GM21576 (cell line): ENCODE results near the gene MEI1.

ENCODE experiments used
- ATAC-seq: cut with Tn5 transposase; IDR thresholded peaks from one replicate; pipeline ENCODE4 v1.9.1; 2021; ENCODE audit warnings: mild to moderate bottlenecking, moderate library complexity; ENCODE audit not compliant: unreplicated experiment

Gene MEI1

GRCh38 chr22:41742918-41743317 lies 43.6 kb downstream of the MEI1 start:
- no peak for ATAC-seq

GRCh38 chr22:41745968-41746367 lies 46.7 kb downstream of the MEI1 start:
- no peak for ATAC-seq

- peak; percentile 79 for ATAC-seq
Measured at GRCh38 chr22:41746567-41747400, 47.5 kb downstream of the MEI1 start.

GRCh38 chr22:41752011-41752970 lies 53.0 kb downstream of the MEI1 start:
- no peak for ATAC-seq

- ATAC-seq: no peak
Measured at GRCh38 chr22:41753984-41754383, 54.7 kb downstream of the MEI1 start.

- no peak for ATAC-seq
Measured at GRCh38 chr22:41757502-41757901, 58.2 kb downstream of the MEI1 start.

- ATAC-seq: no peak
Measured at GRCh38 chr22:41758231-41758630, 58.9 kb downstream of the MEI1 start.

- ATAC-seq: no peak
Measured at GRCh38 chr22:41762980-41763779, 63.9 kb downstream of the MEI1 start.

- no peak for ATAC-seq
Measured at GRCh38 chr22:41766476-41766875, 67.2 kb downstream of the MEI1 start.

GRCh38 chr22:41768430-41768829 lies 69.1 kb downstream of the MEI1 start:
- no peak for ATAC-seq

- no peak for ATAC-seq
Measured at GRCh38 chr22:41770715-41771468, 71.6 kb downstream of the MEI1 start.

- ATAC-seq: no peak
Measured at GRCh38 chr22:41772198-41772597, 72.9 kb downstream of the MEI1 start.

GRCh38 chr22:41772645-41773044 lies 73.3 kb downstream of the MEI1 start:
- no peak for ATAC-seq

- ATAC-seq: no peak
Measured at GRCh38 chr22:41775338-41775737, 76.0 kb downstream of the MEI1 start.

- no peak for ATAC-seq
Measured at GRCh38 chr22:41775976-41776375, 76.7 kb downstream of the MEI1 start.

- ATAC-seq: no peak
Measured at GRCh38 chr22:41776381-41776780, 77.1 kb downstream of the MEI1 start.

GRCh38 chr22:41777749-41778425 lies 78.6 kb downstream of the MEI1 start:
- no peak for ATAC-seq

GRCh38 chr22:41779929-41780505 lies 80.7 kb downstream of the MEI1 start:
- no peak for ATAC-seq

GRCh38 chr22:41780746-41781505 lies 81.6 kb downstream of the MEI1 start:
- peak; percentile 82 for ATAC-seq
